HG02610 (cell line): ENCODE results near the gene NDOR1.
"Not testable (repeated sequence)": the region's sequence is repeated elsewhere in the genome, so short reads cannot be mapped to it uniquely, and the experiment has no call there.

ENCODE experiments used
- ATAC-seq: cut with Tn5 transposase; IDR thresholded peaks from one replicate; pipeline ENCODE4 v1.9.1; 2021; ENCODE audit warnings: mild to moderate bottlenecking, moderate library complexity; ENCODE audit not compliant: unreplicated experiment

NDOR1 gene

GRCh38 chr9:137255448-137256114, 50.1 kb downstream of the NDOR1 start:
- ATAC-seq, result no peak

GRCh38 chr9:137256362-137256761, 50.9 kb downstream of the NDOR1 start:
- ATAC-seq, result no peak

- ATAC-seq, result no peak
These were observed 51.4 kb downstream of the NDOR1 start for GRCh38 chr9:137256856-137257255.

GRCh38 chr9:137262173-137262908, 56.8 kb downstream of the NDOR1 start:
- not testable (repeated sequence) for ATAC-seq

GRCh38 chr9:137262909-137263285, 57.4 kb downstream of the NDOR1 start:
- no peak for ATAC-seq

- ATAC-seq, result no peak
These were observed 58.0 kb downstream of the NDOR1 start for GRCh38 chr9:137263506-137263905.

- no peak for ATAC-seq
These were observed 58.6 kb downstream of the NDOR1 start for GRCh38 chr9:137264067-137264466.

- ATAC-seq, result no peak
These were observed 60.1 kb downstream of the NDOR1 start for GRCh38 chr9:137265496-137266161.

GRCh38 chr9:137266162-137266527, 60.6 kb downstream of the NDOR1 start:
- ATAC-seq, result no peak
